ENCODE measurements around the gene TMEM41B.
"Not testable (repeated sequence)": the region's sequence is repeated elsewhere in the genome, so short reads cannot be mapped to it uniquely, and the experiment has no call there.

Gene TMEM41B

GRCh38 chr11:9314291-9315077, at the start of gene TMEM41B:
TMEM41B (minus strand) TSS chr11:9314593; CDS start chr11:9314441, 152 bp downstream.
- DNase-seq (ENCODE audit: low read depth in 3 of 3): peak; percentile 98 to 100 (median 98)

- no peak for DNase-seq (ENCODE audit: low read depth in 3 of 3)
Observed at GRCh38 chr11:9362393-9362863, 48.0 kb upstream of the TMEM41B start.

GRCh38 chr11:9360862-9361622, 46.6 kb upstream of the TMEM41B start:
- not testable (repeated sequence) for DNase-seq (ENCODE audit: low read depth in 3 of 3)

GRCh38 chr11:9357041-9357440, 42.6 kb upstream of the TMEM41B start:
- DNase-seq (ENCODE audit: low read depth in 3 of 3): no peak

- no peak for DNase-seq (ENCODE audit: low read depth in 3 of 3)
Observed at GRCh38 chr11:9351321-9351881, 37.0 kb upstream of the TMEM41B start.

GRCh38 chr11:9347779-9348178, 33.4 kb upstream of the TMEM41B start:
- not testable (repeated sequence) for DNase-seq (ENCODE audit: low read depth in 3 of 3)

- no peak for DNase-seq (ENCODE audit: low read depth in 3 of 3)
Observed at GRCh38 chr11:9347100-9347499, 32.7 kb upstream of the TMEM41B start.

GRCh38 chr11:9344061-9344680, 29.8 kb upstream of the TMEM41B start:
- no peak for DNase-seq (ENCODE audit: low read depth in 3 of 3)

GRCh38 chr11:9341638-9342178, 27.3 kb upstream of the TMEM41B start:
- DNase-seq (ENCODE audit: low read depth in 3 of 3): no peak

GRCh38 chr11:9332655-9333054, 18.3 kb upstream of the TMEM41B start:
- DNase-seq (ENCODE audit: low read depth in 3 of 3): no peak

GRCh38 chr11:9330387-9331384, 16.3 kb upstream of the TMEM41B start:
- DNase-seq (ENCODE audit: low read depth in 3 of 3): no peak

GRCh38 chr11:9320047-9320446, 5.7 kb upstream of the TMEM41B start:
- no peak for DNase-seq (ENCODE audit: low read depth in 3 of 3)

- DNase-seq (ENCODE audit: low read depth in 3 of 3): not testable (repeated sequence)
Observed at GRCh38 chr11:9319377-9320001, 5.1 kb upstream of the TMEM41B start.

GRCh38 chr11:9318442-9319376, 4.3 kb upstream of the TMEM41B start:
- DNase-seq (ENCODE audit: low read depth in 3 of 3): not testable (repeated sequence)

- DNase-seq (ENCODE audit: low read depth in 3 of 3): no peak
Observed at GRCh38 chr11:9316334-9316733, 1.9 kb upstream of the TMEM41B start.

GRCh38 chr11:9315078-9315688, 790 bp upstream of the TMEM41B start:
- DNase-seq (ENCODE audit: low read depth in 3 of 3): no peak

GRCh38 chr11:9313648-9314290, 624 bp downstream of the TMEM41B start:
- peak in 1 of 3 donors; percentile 9 for DNase-seq (ENCODE audit: low read depth in 3 of 3)

Data from stimulated activated CD4-positive, alpha-beta T cell treated with anti-CD3 and anti-CD28 coated beads, TNF-alpha, amount 100 ng/mL, for 48 hours (primary cell).